WERI-Rb-1 (cell line): Measurements from ENCODE around the gene TTC24.

Experiments
- DNase-seq: peaks from one replicate; pipeline ENCODE4 v3.0.0-alpha.2; 2020
- H3K27ac ChIP-seq: fragments of 250-450 bp; sonication (Bioruptor Pico); 2 replicates; pipeline ENCODE4 v1.5.1; 2020; ENCODE audit warnings: mild to moderate bottlenecking, moderate library complexity
- H3K27me3 ChIP-seq: fragments of 250-450 bp; sonication (Bioruptor Pico); 2 replicates; pipeline ENCODE4 v1.5.1; 2021; ENCODE audit warnings: mild to moderate bottlenecking, low read depth, moderate library complexity; ENCODE audit not compliant: insufficient read depth, severe bottlenecking
- H3K36me3 ChIP-seq: fragments of 250-450 bp; sonication (Bioruptor Pico); 2 replicates; pipeline ENCODE4 v1.5.1; 2020; ENCODE audit warnings: mild to moderate bottlenecking, moderate library complexity
- H3K4me3 ChIP-seq: 2 replicates; pipeline ENCODE4 v1.5.1; 2011; ENCODE audit warnings: low read depth, mild to moderate bottlenecking, control low read depth, low read length
- H3K9me3 ChIP-seq: fragments of 250-450 bp; sonication (Bioruptor Pico); 2 replicates; pipeline ENCODE4 v1.5.1; 2021; ENCODE audit warnings: mild to moderate bottlenecking, moderate library complexity; ENCODE audit not compliant: severe bottlenecking
- CTCF ChIP-seq: IDR thresholded peaks from 2 replicates; pipeline ENCODE4 v1.5.1; 2011; ENCODE audit warnings: low read depth, mild to moderate bottlenecking, control low read depth, inconsistent platforms, low read length

The TTC24 gene

DNA sequence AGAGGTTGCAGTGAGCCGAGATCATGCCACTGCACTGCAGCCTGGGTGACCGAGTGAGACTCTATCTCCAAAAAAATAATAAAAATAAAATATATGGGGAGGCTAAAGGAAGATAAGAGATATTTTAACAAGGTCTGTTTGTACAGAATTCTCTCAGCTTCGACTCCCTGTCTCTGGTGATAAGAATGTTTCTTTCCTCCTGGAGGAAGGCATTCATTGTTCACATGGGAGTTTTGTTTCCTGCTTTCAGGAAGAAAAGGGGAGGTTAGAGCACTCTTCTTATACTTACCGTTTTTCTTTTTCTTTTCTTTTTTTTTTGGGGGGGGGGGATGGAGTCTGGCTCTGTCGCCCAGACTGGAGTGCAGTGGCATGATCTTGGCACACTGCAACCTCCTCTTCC is 10.0 kb downstream of the TTC24 start:
- peaks cover 22% of the 10 kb centered on the region for H3K36me3 ChIP-seq
- no peak overlapping the region for H3K27ac ChIP-seq
- TF ChIP-seq CTCF, result no peak
- DNase-seq, result no peak
- no peaks in the 10 kb centered on the region for H3K27me3 ChIP-seq
- H3K9me3 ChIP-seq, result no peaks in the 10 kb centered on the region
- no peak overlapping the region for H3K4me3 ChIP-seq

DNA sequence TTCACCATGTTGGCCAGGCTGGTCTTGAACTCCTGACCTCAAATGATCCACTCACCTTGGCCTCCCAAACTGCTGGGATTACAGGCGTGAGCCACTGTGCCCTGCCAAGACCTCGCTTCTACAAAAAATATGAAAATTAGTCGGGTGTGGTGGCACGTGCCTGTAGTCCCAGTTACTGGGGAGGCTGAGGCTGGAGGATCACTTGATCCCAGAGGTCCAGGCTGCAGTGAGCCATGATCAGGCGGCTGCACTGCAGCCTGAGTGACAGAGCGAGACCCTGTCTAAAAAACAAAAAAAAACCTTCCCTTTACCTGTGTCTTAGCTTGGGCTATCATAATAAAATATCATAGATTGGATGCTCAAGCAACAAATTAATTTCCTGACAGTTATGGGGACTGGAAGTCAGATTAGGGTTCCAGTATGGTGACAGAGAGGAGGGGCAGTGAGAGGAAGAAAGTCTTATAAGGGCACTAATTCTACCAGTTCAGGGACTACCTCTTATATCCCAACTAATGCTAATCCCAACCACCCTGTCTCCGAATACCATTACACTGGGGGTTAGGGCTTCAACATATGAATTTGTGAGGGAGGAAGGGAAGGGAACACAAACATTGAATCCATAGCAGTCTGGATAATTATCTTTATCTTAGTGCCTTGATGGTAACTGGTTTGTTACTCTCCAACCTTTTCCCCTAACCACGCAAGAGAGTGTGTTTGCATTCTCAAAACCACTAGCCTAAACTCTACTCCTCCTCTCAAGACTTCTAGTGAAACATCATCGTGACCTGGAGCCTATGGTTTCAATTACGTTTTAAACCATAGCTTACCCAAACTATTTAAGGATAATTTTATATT is 11.0 kb downstream of the TTC24 start:
- Histone ChIP-seq H3K27ac (no peak overlapping the region), H3K36me3 (peaks cover 32% of the 10 kb centered on the region), H3K4me3 (peak overlapping the region; percentile 65), H3K27me3 (no peaks in the 10 kb centered on the region), H3K9me3 (no peaks in the 10 kb centered on the region)
- TF ChIP-seq CTCF, result no peak
- DNase-seq, result no peak

DNA sequence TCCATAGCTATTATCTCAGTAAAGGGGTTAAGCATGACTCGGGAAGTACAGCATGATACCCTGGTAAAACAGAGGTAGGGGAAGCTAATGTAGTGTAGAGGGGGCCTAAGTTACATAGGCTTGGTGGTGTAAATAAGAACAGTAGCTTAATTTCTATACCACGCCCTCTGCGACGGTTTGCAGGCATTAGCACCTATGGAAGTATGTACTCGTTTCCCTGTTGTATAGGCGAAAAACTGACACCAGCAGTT is 11.6 kb downstream of the TTC24 start:
- H3K4me3 ChIP-seq, result peak overlapping the region; percentile 65
- H3K27me3 ChIP-seq, result no peaks in the 10 kb centered on the region
- H3K27ac ChIP-seq, result peak overlapping the region; percentile 79
- peaks cover 38% of the 10 kb centered on the region for H3K36me3 ChIP-seq
- no peak for TF ChIP-seq CTCF
- DNase-seq, result no peak
- no peaks in the 10 kb centered on the region for H3K9me3 ChIP-seq

DNA sequence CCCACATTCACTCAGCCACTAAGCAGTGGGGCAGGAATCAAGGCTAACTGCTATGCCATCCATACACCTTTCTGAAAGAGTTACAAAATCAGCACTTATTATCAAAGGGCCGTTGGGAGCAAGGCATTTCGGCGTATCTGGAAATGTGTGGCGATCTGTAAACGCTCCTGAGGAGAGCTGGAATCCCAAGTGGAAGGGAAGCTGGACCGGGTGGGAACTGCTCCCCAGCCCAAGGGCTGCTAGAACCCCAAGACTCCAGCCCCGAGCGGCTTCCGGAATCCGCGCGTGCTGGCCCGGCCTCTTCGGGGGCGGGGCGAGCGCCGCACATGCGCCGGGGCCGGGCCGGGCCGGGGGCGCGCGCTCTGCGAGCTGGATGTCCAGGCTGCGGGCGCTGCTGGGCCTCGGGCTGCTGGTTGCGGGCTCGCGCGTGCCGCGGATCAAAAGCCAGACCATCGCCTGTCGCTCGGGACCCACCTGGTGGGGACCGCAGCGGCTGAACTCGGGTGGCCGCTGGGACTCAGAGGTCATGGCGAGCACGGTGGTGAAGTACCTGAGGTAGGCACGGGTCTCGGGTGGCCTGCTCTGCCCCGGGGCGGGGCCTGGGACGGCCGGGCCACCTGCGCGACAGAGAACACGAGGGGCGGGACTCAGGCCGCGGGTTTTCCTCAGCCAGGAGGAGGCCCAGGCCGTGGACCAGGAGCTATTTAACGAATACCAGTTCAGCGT is 12.1 kb downstream of the TTC24 start, which contains the start of gene NAXE:
Gene NAXE, plus strand, starts transcription at position 345 of the 726 bp plus-strand sequence. Its CDS starts 29 bp downstream, at position 374.
- Histone ChIP-seq H3K27me3 (no peaks in the 10 kb centered on the region), H3K27ac (peak within 1 kb of the TSS; percentile 79), H3K36me3 (peaks cover 42% of the 10 kb centered on the region), H3K9me3 (no peaks in the 10 kb centered on the region), H3K4me3 (peak within 1 kb of the TSS; percentile 65)
- no peak for TF ChIP-seq CTCF
- peak; percentile 81 for DNase-seq

GRCh38 chr1:156592158-156592909 is 12.8 kb downstream of the TTC24 start:
- Histone ChIP-seq H3K4me3 (peak overlapping the region; percentile 65), H3K27ac (peak overlapping the region; percentile 79), H3K36me3 (peaks cover 50% of the 10 kb centered on the region), H3K27me3 (no peaks in the 10 kb centered on the region), H3K9me3 (no peaks in the 10 kb centered on the region)
- no peak for TF ChIP-seq CTCF
- DNase-seq, result no peak
